Suprapubic skin (tissue), 4 donors: ENCODE results near the gene RBM43. TPM values are rescaled to one million over a fixed set of nuclear protein-coding genes. Genes with fewer than 3 reads are reported as not detected.

Source experiments
- DNase-seq, 2 donors: peaks; one replicate each; pipeline ENCODE4 v3.0.0-alpha.2; 2019; ENCODE audit warnings: low spot score in 2 of 2
- H3K27ac ChIP-seq: fragments of 200-600 bp; sonication (generic); one replicate; pipeline ENCODE4 v1.5.1; 2019
- H3K27me3 ChIP-seq: fragments of 200-600 bp; sonication (generic); one replicate; pipeline ENCODE4 v1.5.1; 2019
- H3K36me3 ChIP-seq: fragments of 200-600 bp; sonication (generic); one replicate; pipeline ENCODE4 v1.5.1; 2019
- H3K4me1 ChIP-seq: fragments of 200-600 bp; sonication (generic); one replicate; pipeline ENCODE4 v1.5.1; 2019
- H3K4me3 ChIP-seq: fragments of 200-600 bp; sonication (generic); one replicate; pipeline ENCODE4 v1.5.1; 2019; ENCODE audit warnings: mild to moderate bottlenecking
- H3K9me3 ChIP-seq: fragments of 200-600 bp; sonication (generic); one replicate; pipeline ENCODE4 v1.5.1; 2019
- EP300 ChIP-seq: sonication (generic); formaldehyde crosslinking; IDR thresholded peaks from one replicate; pipeline ENCODE4 v1.6.1; 2017; ENCODE audit warnings: antibody characterized with exemption
- POLR2A ChIP-seq, 2 donors: fragments of 450-650 bp; IDR thresholded peaks; one replicate each; pipeline ENCODE4 v1.6.1; 2017; ENCODE audit warnings: antibody characterized with exemption in 2 of 2, mild to moderate bottlenecking in 2 of 2, moderate library complexity in 2 of 2
- POLR2AphosphoS5 ChIP-seq, 3 donors: sonication (generic); formaldehyde crosslinking; IDR thresholded peaks; one replicate each; pipeline ENCODE4 v1.6.1; 2017; ENCODE audit warnings: antibody characterized with exemption in 3 of 3
- WGBS: methylation state at CpG from one replicate; pipeline ENCODE4 v1.1.5; 2018; 5-methylcytosine and 5-hydroxymethylcytosine counted together
- total RNA-seq, 4 donors: library from RNA; depleted of rRNA; stranded (reverse); fragments of >200 nt; gene quantifications; one replicate each; pipeline ENCODE4 v1.1.0, GENCODE V29; 2016
- TF ChIP-seq, protein P1 (sequence below), 2 donors: fragments of 200-600 bp in 1 of 2; fragments of 450-650 bp in 1 of 2; sonication (generic) in 1 of 2; IDR thresholded peaks; one replicate each; pipeline ENCODE4 v1.5.1; 2016 to 2019; ENCODE audit warnings: antibody characterized with exemption in 2 of 2, mild to moderate bottlenecking in 1 of 2, moderate library complexity in 1 of 2

RBM43 gene
- total RNA-seq, 4 donors from 2014 or later, result 1.9 to 5.1 (median 4.3) TPM

DNA sequence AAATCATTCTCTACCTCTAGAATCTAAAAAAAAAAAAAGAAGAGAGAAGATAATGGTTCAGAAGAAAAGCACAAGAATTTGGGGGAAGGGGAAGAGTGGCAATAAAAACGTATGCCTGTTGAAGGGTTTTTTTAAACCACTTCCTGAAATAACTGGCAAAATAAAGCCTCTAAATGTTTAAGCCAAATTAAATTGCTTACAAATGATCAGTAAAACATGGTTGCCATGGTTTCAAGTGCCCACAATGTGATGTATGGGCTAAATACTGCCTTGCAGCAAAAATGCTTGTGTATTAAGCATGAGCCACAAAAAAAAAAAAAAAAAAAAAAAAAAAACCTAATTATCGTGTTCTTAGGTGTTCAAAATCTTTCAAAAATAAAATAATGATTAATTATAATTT lies 60.8 kb downstream of the RBM43 start:
- DNase-seq, result no peak
- no peak overlapping the region for H3K27ac ChIP-seq
- WGBS, result 31% methylated on average over 2 of the region's 2 CpGs
- H3K27me3 ChIP-seq, result no peaks in the 10 kb centered on the region
- TF ChIP-seq EP300 (no peak), POLR2A (IDR thresholded peaks at IDR 0.05) (no peak), POLR2AphosphoS5 (IDR thresholded peaks at IDR 0.05) (no peak)
- TF ChIP-seq, protein P1, sequence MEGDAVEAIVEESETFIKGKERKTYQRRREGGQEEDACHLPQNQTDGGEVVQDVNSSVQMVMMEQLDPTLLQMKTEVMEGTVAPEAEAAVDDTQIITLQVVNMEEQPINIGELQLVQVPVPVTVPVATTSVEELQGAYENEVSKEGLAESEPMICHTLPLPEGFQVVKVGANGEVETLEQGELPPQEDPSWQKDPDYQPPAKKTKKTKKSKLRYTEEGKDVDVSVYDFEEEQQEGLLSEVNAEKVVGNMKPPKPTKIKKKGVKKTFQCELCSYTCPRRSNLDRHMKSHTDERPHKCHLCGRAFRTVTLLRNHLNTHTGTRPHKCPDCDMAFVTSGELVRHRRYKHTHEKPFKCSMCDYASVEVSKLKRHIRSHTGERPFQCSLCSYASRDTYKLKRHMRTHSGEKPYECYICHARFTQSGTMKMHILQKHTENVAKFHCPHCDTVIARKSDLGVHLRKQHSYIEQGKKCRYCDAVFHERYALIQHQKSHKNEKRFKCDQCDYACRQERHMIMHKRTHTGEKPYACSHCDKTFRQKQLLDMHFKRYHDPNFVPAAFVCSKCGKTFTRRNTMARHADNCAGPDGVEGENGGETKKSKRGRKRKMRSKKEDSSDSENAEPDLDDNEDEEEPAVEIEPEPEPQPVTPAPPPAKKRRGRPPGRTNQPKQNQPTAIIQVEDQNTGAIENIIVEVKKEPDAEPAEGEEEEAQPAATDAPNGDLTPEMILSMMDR (IDR thresholded peaks at IDR 0.05), result no peak
- no peaks in the 10 kb centered on the region for H3K9me3 ChIP-seq
- no peaks in the 10 kb centered on the region for H3K4me1 ChIP-seq
- H3K36me3 ChIP-seq, result no peaks in the 10 kb centered on the region
- H3K4me3 ChIP-seq, result no peak overlapping the region

DNA sequence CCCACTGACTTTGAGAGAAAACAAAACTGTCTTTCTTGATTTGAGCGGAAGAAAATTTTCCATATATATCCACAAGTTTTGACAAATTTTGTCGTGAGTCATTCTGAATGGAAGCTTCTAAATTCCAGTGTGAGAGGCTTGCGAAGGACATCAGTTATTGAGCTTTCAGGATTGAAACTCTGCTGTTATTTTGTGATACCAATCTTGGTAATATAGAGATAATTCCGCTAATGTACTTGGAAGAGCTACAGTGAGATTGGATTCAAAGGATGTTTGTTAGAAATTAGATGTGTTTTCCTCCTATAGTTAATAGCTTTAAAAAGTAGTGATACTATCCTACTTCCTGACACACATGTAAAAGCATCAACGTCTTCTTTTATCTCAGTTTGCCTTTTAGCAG lies 61.4 kb downstream of the RBM43 start:
- no peaks in the 10 kb centered on the region for H3K27me3 ChIP-seq
- H3K9me3 ChIP-seq, result no peaks in the 10 kb centered on the region
- H3K36me3 ChIP-seq, result no peaks in the 10 kb centered on the region
- no peak for DNase-seq
- no peak overlapping the region for H3K4me3 ChIP-seq
- no peaks in the 10 kb centered on the region for H3K4me1 ChIP-seq
- 63% methylated on average over 5 of the region's 5 CpGs for WGBS
- TF ChIP-seq POLR2A (IDR thresholded peaks at IDR 0.05) (no peak), POLR2AphosphoS5 (IDR thresholded peaks at IDR 0.05) (no peak), EP300 (no peak)
- TF ChIP-seq, protein P1 (IDR thresholded peaks at IDR 0.05), result no peak
- no peak overlapping the region for H3K27ac ChIP-seq

DNA sequence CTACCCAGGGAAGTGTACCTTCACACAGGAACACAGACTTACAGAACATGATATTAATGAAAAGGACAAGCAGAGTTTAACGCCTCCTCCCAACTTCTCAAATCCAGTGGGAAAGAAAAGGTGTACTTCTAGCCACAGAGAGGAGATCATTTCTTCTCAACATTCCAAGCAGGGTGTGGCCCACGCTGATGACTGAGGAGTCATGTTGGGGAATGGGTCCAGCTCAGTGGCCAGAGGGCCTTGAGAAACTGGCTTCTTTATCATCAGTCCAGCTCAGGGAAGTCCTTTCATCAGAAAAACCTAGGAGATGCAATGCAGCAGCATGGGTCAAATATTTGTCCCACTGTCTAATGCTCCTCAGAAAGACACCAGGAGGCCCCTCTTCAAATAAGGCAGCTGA lies 63.0 kb downstream of the RBM43 start:
- Histone ChIP-seq H3K27me3 (no peaks in the 10 kb centered on the region), H3K4me1 (no peaks in the 10 kb centered on the region), H3K9me3 (no peaks in the 10 kb centered on the region), H3K4me3 (no peak overlapping the region), H3K27ac (no peak overlapping the region), H3K36me3 (no peaks in the 10 kb centered on the region)
- TF ChIP-seq EP300 (no peak), POLR2A (IDR thresholded peaks at IDR 0.05) (no peak), POLR2AphosphoS5 (IDR thresholded peaks at IDR 0.05) (no peak)
- TF ChIP-seq, protein P1 (IDR thresholded peaks at IDR 0.05), result no peak
- WGBS, result 78% methylated on average over 2 of the region's 2 CpGs
- DNase-seq, result no peak

Other genes with a start within 250 kb of the RBM43 start
- 10 to 100 TPM in 1 of 4 donors, 1 to 10 TPM in 3; 4.7 to 10.2 (median 8.5) TPM for gene NMI, start 27.8 kb upstream of the RBM43 start, total RNA-seq
- under 1 TPM in 1 of 4 donors, not detected in 3; 0.45 TPM for gene TNFAIP6, start 95.7 kb upstream of the RBM43 start, total RNA-seq
- gene RIF1, start 148.0 kb upstream of the RBM43 start, total RNA-seq, result 10 to 100 TPM; 24.8 to 58.8 (median 33.5) TPM